PC-3 (cell line): ENCODE results near the gene SPDEF.

Experiments
- EZH2 ChIP-seq: fragments of 300-600 bp; sonication (generic); IDR thresholded peaks from one replicate; pipeline ENCODE4 v1.6.1; 2017; ENCODE audit warnings: antibody characterized with exemption, mild to moderate bottlenecking, low read length; ENCODE audit not compliant: unreplicated experiment
- EZH2phosphoT487 ChIP-seq: fragments of 300-600 bp; sonication (generic); IDR thresholded peaks from 2 replicates; pipeline ENCODE4 v1.6.1; 2018; ENCODE audit warnings: mild to moderate bottlenecking, antibody characterized with exemption, low read length, borderline replicate concordance
- TF ChIP-seq, protein P1 (sequence below): fragments of 300-600 bp; sonication (generic); conservative IDR thresholded peaks from 2 replicates; pipeline ENCODE4 v1.5.1; 2017; ENCODE audit warnings: antibody characterized with exemption, low read depth, mild to moderate bottlenecking, low read length

DNA sequence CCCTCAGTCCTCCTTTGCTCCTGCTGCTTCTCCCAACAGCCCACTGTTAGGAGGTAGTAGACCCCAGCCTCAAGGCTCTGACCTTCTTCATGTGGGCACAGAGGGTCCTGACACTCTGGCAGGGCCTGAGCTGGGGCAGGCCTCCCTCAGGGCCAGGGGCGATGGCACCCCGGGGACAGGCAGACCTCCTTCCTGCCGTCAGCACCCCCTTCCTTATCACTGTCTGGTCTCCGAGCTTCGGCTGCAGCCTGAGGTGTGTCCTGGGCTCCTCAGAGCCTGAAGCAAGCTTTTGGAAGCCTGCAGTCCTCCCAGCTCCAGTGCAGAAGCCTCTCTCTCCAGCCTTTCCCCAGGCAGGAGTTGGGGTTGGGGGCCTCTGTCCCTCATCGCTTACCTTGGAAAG lies 22.0 kb downstream of the SPDEF start:
- TF ChIP-seq, protein P1, sequence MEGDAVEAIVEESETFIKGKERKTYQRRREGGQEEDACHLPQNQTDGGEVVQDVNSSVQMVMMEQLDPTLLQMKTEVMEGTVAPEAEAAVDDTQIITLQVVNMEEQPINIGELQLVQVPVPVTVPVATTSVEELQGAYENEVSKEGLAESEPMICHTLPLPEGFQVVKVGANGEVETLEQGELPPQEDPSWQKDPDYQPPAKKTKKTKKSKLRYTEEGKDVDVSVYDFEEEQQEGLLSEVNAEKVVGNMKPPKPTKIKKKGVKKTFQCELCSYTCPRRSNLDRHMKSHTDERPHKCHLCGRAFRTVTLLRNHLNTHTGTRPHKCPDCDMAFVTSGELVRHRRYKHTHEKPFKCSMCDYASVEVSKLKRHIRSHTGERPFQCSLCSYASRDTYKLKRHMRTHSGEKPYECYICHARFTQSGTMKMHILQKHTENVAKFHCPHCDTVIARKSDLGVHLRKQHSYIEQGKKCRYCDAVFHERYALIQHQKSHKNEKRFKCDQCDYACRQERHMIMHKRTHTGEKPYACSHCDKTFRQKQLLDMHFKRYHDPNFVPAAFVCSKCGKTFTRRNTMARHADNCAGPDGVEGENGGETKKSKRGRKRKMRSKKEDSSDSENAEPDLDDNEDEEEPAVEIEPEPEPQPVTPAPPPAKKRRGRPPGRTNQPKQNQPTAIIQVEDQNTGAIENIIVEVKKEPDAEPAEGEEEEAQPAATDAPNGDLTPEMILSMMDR = no peak
- TF ChIP-seq EZH2phosphoT487 (no peak), EZH2 (no peak)
